Spinal cord (tissue), 10 donors: Measurements from ENCODE around the gene CEACAM4. TPM values are rescaled to one million over a fixed set of nuclear protein-coding genes. Genes with fewer than 3 reads are reported as not detected.

Source experiments
- DNase-seq, 6 donors: peaks; one replicate each; pipeline versions ENCODE4 v3.0.0 to v3.0.0-alpha.2; 2013 to 2015; ENCODE audit warnings: low spot score in 6 of 6, low read depth in 4 of 6
- H3K27ac ChIP-seq: one replicate; pipeline ENCODE4 v1.5.1; 2013; ENCODE audit warnings: low read depth, low read length, control low read depth
- H3K27me3 ChIP-seq: one replicate; pipeline ENCODE4 v1.6.1; 2013; ENCODE audit warnings: low read length; ENCODE audit not compliant: control insufficient read depth, insufficient read depth
- H3K36me3 ChIP-seq: one replicate; pipeline ENCODE4 v1.6.1; 2013; ENCODE audit warnings: low read length; ENCODE audit not compliant: control insufficient read depth, insufficient read depth
- H3K4me1 ChIP-seq: one replicate; pipeline ENCODE4 v1.6.1; 2013; ENCODE audit warnings: low read length; ENCODE audit not compliant: control insufficient read depth, insufficient read depth
- H3K4me3 ChIP-seq: one replicate; pipeline ENCODE4 v1.5.1; 2013; ENCODE audit warnings: low read depth, low read length, control low read depth
- H3K9me3 ChIP-seq: one replicate; pipeline ENCODE4 v1.6.1; 2013; ENCODE audit warnings: low read length; ENCODE audit not compliant: control insufficient read depth, insufficient read depth
- WGBS: methylation state at CpG from one replicate; pipeline ENCODE4 v1.1.5; 2013; ENCODE audit warnings: missing lambda C conversion rate; ENCODE audit not compliant: insufficient coverage; 5-methylcytosine and 5-hydroxymethylcytosine counted together
- polyA plus RNA-seq, 2 donors: library from polyadenylated mRNA; unstranded; fragments of 120-200 nt; gene quantifications; one replicate each; pipeline ENCODE4 v1.2.1, GENCODE V29; 2013; ENCODE audit not compliant: insufficient read length in 2 of 2
- small RNA-seq: library from RNA; depleted of rRNA; stranded (forward); fragments of <200 nt; gene quantifications from one replicate; pipeline ENCODE3, GENCODE V24; 2014; ENCODE audit warnings: low replicate concordance
- total RNA-seq, 2 donors: library from RNA; depleted of rRNA in 1 of 2; stranded (reverse); fragments of 120-200 nt in 1 of 2; fragments of >200 nt in 1 of 2; gene quantifications; one replicate each; pipeline versions ENCODE4 v1.2.3 to v1.2.4, GENCODE V29; 2013 to 2014
- donor health status: healthy.

CEACAM4 gene
- total and polyA plus RNA-seq, 4 donors, result 0.17 to 1.1 TPM; not detected in 2

DNA sequence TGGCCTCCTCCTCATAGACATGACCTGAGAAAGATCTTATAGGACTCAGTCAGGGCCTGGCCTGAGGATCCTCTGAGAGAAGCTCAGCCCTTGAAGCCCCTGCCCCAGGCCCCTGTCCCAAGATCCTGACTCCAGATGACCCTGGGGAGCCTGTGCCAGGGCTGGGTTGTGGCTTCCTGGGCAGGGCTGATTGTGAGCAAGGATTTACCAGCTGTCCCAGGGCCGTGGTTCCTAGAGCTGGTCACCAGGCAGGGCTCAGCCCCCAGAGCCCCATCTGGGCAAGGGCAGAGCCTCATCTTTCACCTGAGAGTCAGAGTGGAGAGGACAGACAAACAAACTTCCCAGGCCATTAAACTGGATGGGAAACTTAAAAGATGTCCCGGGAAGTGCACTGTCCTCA lies 49.0 kb downstream of the CEACAM4 start:
- DNase-seq, result no peak
- peaks cover 2% of the 10 kb centered on the region for H3K4me1 ChIP-seq
- no peak overlapping the region for H3K4me3 ChIP-seq
- H3K9me3 ChIP-seq, result peaks cover 4% of the 10 kb centered on the region
- H3K27me3 ChIP-seq, result peaks cover 7% of the 10 kb centered on the region
- WGBS, result 43% methylated on average over 2 of the region's 2 CpGs
- no peak overlapping the region for H3K27ac ChIP-seq
- H3K36me3 ChIP-seq, result peaks cover 5% of the 10 kb centered on the region

DNA sequence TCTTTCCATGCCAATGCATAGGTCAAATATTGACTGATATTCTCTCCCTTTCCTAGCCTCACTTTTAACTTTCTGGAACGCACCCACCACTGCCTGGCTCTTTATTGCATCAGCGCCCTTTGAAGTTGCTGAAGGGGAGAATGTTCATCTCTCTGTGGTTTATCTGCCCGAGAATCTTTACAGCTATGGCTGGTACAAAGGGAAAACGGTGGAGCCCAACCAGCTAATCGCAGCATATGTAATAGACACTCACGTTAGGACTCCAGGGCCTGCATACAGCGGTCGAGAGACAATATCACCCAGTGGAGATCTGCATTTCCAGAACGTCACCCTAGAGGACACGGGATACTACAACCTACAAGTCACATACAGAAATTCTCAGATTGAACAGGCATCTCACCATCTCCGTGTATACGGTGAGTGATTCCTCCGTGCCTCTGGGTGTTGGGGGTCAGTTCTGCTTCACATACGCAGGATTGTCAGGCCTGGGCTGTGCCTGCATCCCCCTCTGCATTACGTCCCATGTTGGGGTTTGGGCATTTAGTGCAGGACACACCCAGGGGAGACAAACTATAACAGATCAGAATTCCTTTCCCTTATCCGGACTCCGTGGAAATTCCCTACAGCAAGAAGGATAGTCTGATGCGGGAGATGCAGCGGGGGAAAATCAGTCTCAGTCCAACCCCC lies 49.6 kb downstream of the CEACAM4 start:
- Histone ChIP-seq H3K27ac (no peak overlapping the region), H3K27me3 (peaks cover 7% of the 10 kb centered on the region), H3K4me1 (peaks cover 2% of the 10 kb centered on the region), H3K36me3 (peaks cover 3% of the 10 kb centered on the region), H3K9me3 (peaks cover 2% of the 10 kb centered on the region), H3K4me3 (no peak overlapping the region)
- 75% methylated on average over 13 of the region's 19 CpGs for WGBS
- DNase-seq, result no peak

DNA sequence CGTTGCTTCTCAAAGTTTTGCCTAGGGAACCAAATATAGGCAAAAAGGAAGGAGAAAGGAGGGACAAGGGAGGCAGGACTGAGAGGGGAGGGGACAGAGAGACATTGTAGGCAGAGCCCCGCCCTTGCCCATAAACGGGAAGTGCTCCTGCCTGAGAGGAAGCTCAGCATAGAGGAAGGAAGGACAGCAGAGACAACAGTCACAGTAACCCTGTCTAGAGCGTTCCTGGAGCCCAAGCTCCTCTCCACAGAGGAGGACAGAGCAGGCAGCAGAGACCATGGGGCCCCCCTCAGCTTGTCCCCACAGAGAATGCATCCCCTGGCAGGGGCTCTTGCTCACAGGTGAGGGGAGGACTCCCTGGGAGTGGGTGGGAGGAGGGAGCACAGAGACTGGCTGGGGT lies 50.9 kb downstream of the CEACAM4 start, which contains the start of gene CEACAM21:
Gene CEACAM21 (plus strand): TSS at position 169 of the 400 bp plus-strand sequence. CDS start 109 bp downstream, at position 278.
- H3K4me3 ChIP-seq, result no peak within 1 kb of the TSS
- H3K9me3 ChIP-seq, result no peaks in the 10 kb centered on the region
- peaks cover 2% of the 10 kb centered on the region for H3K4me1 ChIP-seq
- 21% methylated on average over 4 of the region's 4 CpGs for WGBS
- no peak for DNase-seq
- peaks cover 2% of the 10 kb centered on the region for H3K36me3 ChIP-seq
- H3K27ac ChIP-seq, result no peak within 1 kb of the TSS
- peaks cover 7% of the 10 kb centered on the region for H3K27me3 ChIP-seq

DNA sequence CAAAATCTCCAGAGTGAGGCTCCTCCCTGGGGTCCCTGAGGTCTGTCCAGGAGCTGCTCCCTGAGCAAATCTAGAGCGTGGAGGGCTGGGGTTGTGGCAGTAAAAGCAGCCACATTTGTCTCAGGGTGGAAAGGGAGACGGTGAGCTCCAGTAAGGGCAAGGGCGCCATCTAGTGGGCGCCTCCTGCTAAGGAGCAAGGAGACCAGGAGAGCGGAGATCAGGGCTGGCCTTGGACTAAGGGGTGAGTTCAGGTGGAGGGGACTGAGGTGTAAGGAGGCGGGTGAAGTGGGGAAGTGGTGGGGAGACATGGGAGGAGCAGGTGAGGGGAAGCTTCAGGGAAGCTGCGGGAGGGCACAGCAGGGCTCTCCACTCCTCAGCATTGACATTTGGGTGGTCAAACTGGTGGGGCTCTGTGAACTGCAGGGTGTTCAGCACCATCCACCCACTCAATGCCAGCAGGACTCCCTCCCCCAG lies 56.2 kb downstream of the CEACAM4 start:
- H3K4me1 ChIP-seq, result peaks cover 6% of the 10 kb centered on the region

DNA sequence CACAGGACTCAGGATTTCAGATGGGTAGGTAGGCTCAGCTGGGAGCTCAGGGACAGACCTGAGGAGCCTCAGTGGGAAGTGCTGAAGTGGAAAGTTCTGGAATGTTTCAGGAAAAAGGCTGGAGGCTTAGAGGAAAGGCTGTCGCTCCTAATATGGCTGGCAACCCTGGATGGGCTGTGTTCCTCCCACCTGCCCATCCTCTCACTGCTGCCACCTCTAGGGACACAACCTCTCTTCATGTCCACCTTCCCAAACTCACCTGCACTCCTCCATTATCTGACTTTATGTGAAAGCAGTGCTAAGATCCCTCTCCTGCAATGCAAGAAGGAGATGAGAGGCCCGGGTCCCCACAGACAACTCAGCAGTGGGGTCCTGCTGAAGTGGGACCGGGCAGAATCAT lies 56.7 kb downstream of the CEACAM4 start:
- 58% methylated on average over 3 of the region's 3 CpGs for WGBS
- H3K27me3 ChIP-seq, result peaks cover 12% of the 10 kb centered on the region
- no peak overlapping the region for H3K27ac ChIP-seq

More for the DNA sequence above, 56.2 kb downstream of the CEACAM4 start:
- peak in 4 of 6 donors; percentile 45 to 90 (median 74) for DNase-seq
- 3% methylated on average over 6 of the region's 7 CpGs for WGBS
- no peaks in the 10 kb centered on the region for H3K9me3 ChIP-seq
- no peak overlapping the region for H3K27ac ChIP-seq
- H3K36me3 ChIP-seq, result no peaks in the 10 kb centered on the region
- no peak overlapping the region for H3K4me3 ChIP-seq
- peaks cover 8% of the 10 kb centered on the region for H3K27me3 ChIP-seq

DNA sequence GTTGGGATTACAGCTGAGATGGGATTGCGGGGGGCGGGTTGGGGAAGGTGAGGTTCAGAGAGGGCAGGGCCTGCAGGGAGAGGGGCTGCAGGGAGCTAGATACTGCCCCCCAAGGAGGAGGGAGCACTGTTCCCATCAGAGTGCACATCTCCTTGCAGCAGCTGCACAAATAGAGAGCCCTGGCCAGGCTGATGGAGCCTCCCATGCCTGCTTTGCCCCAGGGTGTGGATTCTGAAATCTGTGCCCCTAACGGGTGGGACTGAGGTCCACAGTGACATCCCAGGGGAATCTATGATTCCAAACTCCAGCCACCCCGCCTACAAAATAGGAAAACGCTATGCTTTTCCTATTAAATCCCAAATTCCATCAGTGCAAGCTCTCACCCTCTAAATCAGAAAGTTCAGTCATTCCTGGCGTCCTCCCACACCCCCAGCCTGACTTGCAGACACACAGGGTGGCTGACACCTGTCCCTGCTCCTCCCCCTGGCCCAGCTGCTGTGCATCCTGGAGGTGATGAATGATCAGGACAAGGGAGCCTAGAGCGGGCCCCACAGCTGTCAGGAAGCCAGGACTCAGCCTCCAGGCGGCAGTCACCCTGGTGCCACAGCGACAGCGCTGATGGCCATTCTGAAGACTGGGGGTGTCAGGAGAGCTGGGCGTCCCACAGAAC lies 57.3 kb downstream of the CEACAM4 start:
- DNase-seq, result no peak
- H3K36me3 ChIP-seq, result no peaks in the 10 kb centered on the region
- H3K27me3 ChIP-seq, result peaks cover 18% of the 10 kb centered on the region
- H3K9me3 ChIP-seq, result no peaks in the 10 kb centered on the region
- no peak overlapping the region for H3K27ac ChIP-seq
- 57% methylated on average over 11 of the region's 11 CpGs for WGBS
- peaks cover 7% of the 10 kb centered on the region for H3K4me1 ChIP-seq
- no peak overlapping the region for H3K4me3 ChIP-seq

More for the DNA sequence above, 56.7 kb downstream of the CEACAM4 start:
- Histone ChIP-seq H3K4me3 (no peak overlapping the region), H3K9me3 (no peaks in the 10 kb centered on the region), H3K36me3 (no peaks in the 10 kb centered on the region), H3K4me1 (peaks cover 4% of the 10 kb centered on the region)
- DNase-seq, result no peak

Small RNA genes within 50 kb of the gene (small RNA-seq; reads per million reads assigned to genes)
- not detected for gene AC243960.4

Other genes with a start within 250 kb of the CEACAM4 start
- gene EXOSC5, start 229.7 kb downstream of the CEACAM4 start, total RNA-seq, result 10 to 100 TPM in 1 of 2 donors, 1 to 10 TPM in 1; 7.7 to 10.7 TPM
- 10 to 100 TPM; 18.3 to 20.5 TPM for gene EXOSC5, start 229.7 kb downstream of the CEACAM4 start, polyA plus RNA-seq
- 10 to 100 TPM; 30.0 to 32.4 TPM for gene BCKDHA, start 229.3 kb downstream of the CEACAM4 start, total RNA-seq
- gene BCKDHA, start 229.3 kb downstream of the CEACAM4 start, polyA plus RNA-seq, result 10 to 100 TPM; 20.0 to 26.8 TPM
- gene B3GNT8, start 199.7 kb downstream of the CEACAM4 start, total RNA-seq, result 1 to 10 TPM in 1 of 2 donors, under 1 TPM in 1; 0.50 to 7.8 TPM
- 1 to 10 TPM in 1 of 2 donors, under 1 TPM in 1; 0.52 to 3.0 TPM for gene B3GNT8, start 199.7 kb downstream of the CEACAM4 start, polyA plus RNA-seq
- gene DMAC2, start 187.2 kb downstream of the CEACAM4 start, total RNA-seq, result 10 to 100 TPM; 20.3 to 29.2 TPM
- 10 to 100 TPM; 50.9 to 51.2 TPM for gene DMAC2, start 187.2 kb downstream of the CEACAM4 start, polyA plus RNA-seq
- gene ERICH4, start 183.9 kb downstream of the CEACAM4 start, total RNA-seq, result not detected
- under 1 TPM in 1 of 2 donors, not detected in 1; 0.39 TPM for gene ERICH4, start 183.9 kb downstream of the CEACAM4 start, polyA plus RNA-seq
- 10 to 100 TPM in 1 of 2 donors, 1 to 10 TPM in 1; 5.1 to 11.9 TPM for gene CEACAM21, start 50.9 kb downstream of the CEACAM4 start, total RNA-seq
- gene CEACAM21, start 50.9 kb downstream of the CEACAM4 start, polyA plus RNA-seq, result 10 to 100 TPM; 10.7 to 11.3 TPM
- gene CEACAM7, start 61.2 kb upstream of the CEACAM4 start, total RNA-seq, result not detected
- gene CEACAM7, start 61.2 kb upstream of the CEACAM4 start, polyA plus RNA-seq, result not detected
- gene CEACAM5, start 81.6 kb upstream of the CEACAM4 start, total RNA-seq, result not detected
- gene CEACAM5, start 81.6 kb upstream of the CEACAM4 start, polyA plus RNA-seq, result not detected
- gene CEACAM6, start 128.5 kb upstream of the CEACAM4 start, total RNA-seq, result 1 to 10 TPM in 1 of 2 donors, under 1 TPM in 1; 0.33 to 5.7 TPM
- gene CEACAM6, start 128.5 kb upstream of the CEACAM4 start, polyA plus RNA-seq, result under 1 TPM; 0.10 to 0.23 TPM
- gene CEACAM3, start 169.5 kb upstream of the CEACAM4 start, total RNA-seq, result 1 to 10 TPM in 1 of 2 donors, not detected in 1; 1.9 TPM
- not detected for gene CEACAM3, start 169.5 kb upstream of the CEACAM4 start, polyA plus RNA-seq
- not detected for gene LYPD4, start 217.6 kb upstream of the CEACAM4 start, total RNA-seq
- not detected for gene LYPD4, start 217.6 kb upstream of the CEACAM4 start, polyA plus RNA-seq
- gene DMRTC2, start 218.0 kb upstream of the CEACAM4 start, total RNA-seq, result not detected
- gene DMRTC2, start 218.0 kb upstream of the CEACAM4 start, polyA plus RNA-seq, result not detected
- gene RPS19, start 233.2 kb upstream of the CEACAM4 start, total RNA-seq, result 1,000 to 10,000 TPM in 1 of 2 donors, 100 to 1,000 TPM in 1; 241 to 2,284 TPM
- 1,000 to 10,000 TPM; 1,361 to 1,379 TPM for gene RPS19, start 233.2 kb upstream of the CEACAM4 start, polyA plus RNA-seq